Measurements from ENCODE around the gene PSAP. TPM values are rescaled to one million over a fixed set of nuclear protein-coding genes. Genes with fewer than 3 reads are reported as not detected.
A peak's percentile ranks its signal among the peaks of the same experiment; 100 is the strongest.

PSAP gene
- total RNA-seq, 2 experiments from 2014 or later: 191 to 206 TPM

DNA sequence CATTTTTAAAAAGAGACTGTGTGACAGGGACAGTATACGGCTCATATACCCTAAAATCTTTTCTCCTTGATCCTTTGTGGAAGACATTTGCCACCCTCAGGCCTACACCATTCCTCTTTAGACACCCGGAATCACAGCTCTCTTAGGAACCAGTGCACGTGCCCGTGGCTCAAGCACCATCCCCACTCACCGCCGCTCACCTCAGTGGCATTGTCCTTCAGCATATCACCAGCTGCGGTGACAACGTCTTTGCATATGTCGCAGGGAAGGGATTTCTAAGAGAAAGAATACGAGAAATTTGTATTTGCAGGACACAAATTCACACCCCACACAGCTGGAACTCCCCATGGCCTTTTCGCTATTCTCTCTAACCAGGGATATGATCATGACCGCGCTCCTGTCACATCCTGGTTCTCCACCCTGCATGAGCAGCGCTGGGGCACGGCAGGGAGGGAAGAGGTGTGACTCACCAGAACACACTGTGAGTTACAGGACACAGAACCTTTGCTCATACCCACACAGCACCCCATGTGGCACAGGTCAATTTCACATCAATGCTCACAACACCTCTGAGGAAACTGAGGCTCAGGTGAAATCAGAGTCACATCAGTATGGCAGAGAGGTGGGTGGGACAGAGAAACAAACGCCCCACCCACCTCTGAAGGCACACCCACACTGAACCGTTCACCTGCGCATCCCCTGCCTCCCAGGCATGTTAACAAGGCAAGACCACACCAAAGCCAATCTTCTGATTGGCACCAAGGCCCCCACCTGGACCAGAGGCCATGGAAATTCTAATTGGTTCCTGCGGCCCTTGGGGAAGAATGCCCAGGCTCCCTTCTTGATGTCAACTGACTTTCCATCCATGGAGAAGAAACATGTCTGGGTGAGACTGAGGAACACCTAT lies 19.2 kb downstream of the PSAP start:
- POLR2A ChIA-PET: no interaction called here
- no peak overlapping the region for H3K4me3 Mint-ChIP-seq
- H3K4me1 Mint-ChIP-seq (ENCODE audit: low read depth): peaks cover 16% of the 10 kb centered on the region
- no peak for ATAC-seq (ENCODE audit: poor library complexity)
- Histone ChIP-seq H3K27ac (ENCODE audit: low read depth in 1 of 2, low read length in 2 of 2) (no peak overlapping the region), H3K27me3 (ENCODE audit: control insufficient read depth in 1 of 2, insufficient read depth in 2 of 2, low read length in 2 of 2) (no peaks in the 10 kb centered on the region), H3K4me1 (ENCODE audit: insufficient read depth, low read length) (peaks cover 19% of the 10 kb centered on the region), H3K9me3 (ENCODE audit: control insufficient read depth in 1 of 2, insufficient read depth in 1 of 2, low read length in 2 of 2) (peaks cover 0 to 3% of the 10 kb centered on the region in 2 experiments), H3K4me3 (ENCODE audit: low read length) (no peak overlapping the region), H3K36me3 (ENCODE audit: insufficient read depth, low read length) (peaks cover 63% of the 10 kb centered on the region)
- intact Hi-C loops (cut with DNase I, micrococcal nuclease): no loop called here
- no peaks in the 10 kb centered on the region for H3K27me3 Mint-ChIP-seq
- TF ChIP-seq, protein P1, sequence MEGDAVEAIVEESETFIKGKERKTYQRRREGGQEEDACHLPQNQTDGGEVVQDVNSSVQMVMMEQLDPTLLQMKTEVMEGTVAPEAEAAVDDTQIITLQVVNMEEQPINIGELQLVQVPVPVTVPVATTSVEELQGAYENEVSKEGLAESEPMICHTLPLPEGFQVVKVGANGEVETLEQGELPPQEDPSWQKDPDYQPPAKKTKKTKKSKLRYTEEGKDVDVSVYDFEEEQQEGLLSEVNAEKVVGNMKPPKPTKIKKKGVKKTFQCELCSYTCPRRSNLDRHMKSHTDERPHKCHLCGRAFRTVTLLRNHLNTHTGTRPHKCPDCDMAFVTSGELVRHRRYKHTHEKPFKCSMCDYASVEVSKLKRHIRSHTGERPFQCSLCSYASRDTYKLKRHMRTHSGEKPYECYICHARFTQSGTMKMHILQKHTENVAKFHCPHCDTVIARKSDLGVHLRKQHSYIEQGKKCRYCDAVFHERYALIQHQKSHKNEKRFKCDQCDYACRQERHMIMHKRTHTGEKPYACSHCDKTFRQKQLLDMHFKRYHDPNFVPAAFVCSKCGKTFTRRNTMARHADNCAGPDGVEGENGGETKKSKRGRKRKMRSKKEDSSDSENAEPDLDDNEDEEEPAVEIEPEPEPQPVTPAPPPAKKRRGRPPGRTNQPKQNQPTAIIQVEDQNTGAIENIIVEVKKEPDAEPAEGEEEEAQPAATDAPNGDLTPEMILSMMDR (IDR thresholded peaks at IDR 0.05): no peak
- H3K27ac Mint-ChIP-seq: no peak overlapping the region
- no peaks in the 10 kb centered on the region for H3K9me3 Mint-ChIP-seq
- H3K36me3 Mint-ChIP-seq (ENCODE audit: low read depth): peaks cover 59% of the 10 kb centered on the region
- CTCF ChIA-PET: no interaction called here
- DNase-seq: peak in 2 of 14 experiments; percentile 29 to 56

- intact Hi-C loops (cut with DNase I, micrococcal nuclease): no loop called here
- no peak overlapping the region for H3K27ac ChIP-seq (ENCODE audit: low read depth in 1 of 2, low read length in 2 of 2)
- H3K9me3 Mint-ChIP-seq: no peaks in the 10 kb centered on the region
- H3K27me3 ChIP-seq (ENCODE audit: control insufficient read depth in 1 of 2, insufficient read depth in 2 of 2, low read length in 2 of 2): no peaks in the 10 kb centered on the region
- peaks cover 10% of the 10 kb centered on the region for H3K4me1 ChIP-seq (ENCODE audit: insufficient read depth, low read length)
- no peak overlapping the region for H3K27ac Mint-ChIP-seq
- peaks cover 5% of the 10 kb centered on the region for H3K4me1 Mint-ChIP-seq (ENCODE audit: low read depth)
- CTCF ChIA-PET: no interaction called here
- peaks cover 0 to 3% of the 10 kb centered on the region in 2 experiments for H3K9me3 ChIP-seq (ENCODE audit: control insufficient read depth in 1 of 2, insufficient read depth in 1 of 2, low read length in 2 of 2)
- H3K36me3 Mint-ChIP-seq (ENCODE audit: low read depth): peaks cover 70% of the 10 kb centered on the region
- H3K27me3 Mint-ChIP-seq: no peaks in the 10 kb centered on the region
- ATAC-seq (ENCODE audit: poor library complexity) (no peak), DNase-seq (no peak)
- TF ChIP-seq, protein P1 (IDR thresholded peaks at IDR 0.05): no peak
- no peak overlapping the region for H3K4me3 Mint-ChIP-seq
- POLR2A ChIA-PET: no interaction called here
- no peak overlapping the region for H3K4me3 ChIP-seq (ENCODE audit: low read length)
- H3K36me3 ChIP-seq (ENCODE audit: insufficient read depth, low read length): peaks cover 70% of the 10 kb centered on the region
Measured at GRCh38 chr10:71830726-71831125, 20.3 kb downstream of the PSAP start.

DNA sequence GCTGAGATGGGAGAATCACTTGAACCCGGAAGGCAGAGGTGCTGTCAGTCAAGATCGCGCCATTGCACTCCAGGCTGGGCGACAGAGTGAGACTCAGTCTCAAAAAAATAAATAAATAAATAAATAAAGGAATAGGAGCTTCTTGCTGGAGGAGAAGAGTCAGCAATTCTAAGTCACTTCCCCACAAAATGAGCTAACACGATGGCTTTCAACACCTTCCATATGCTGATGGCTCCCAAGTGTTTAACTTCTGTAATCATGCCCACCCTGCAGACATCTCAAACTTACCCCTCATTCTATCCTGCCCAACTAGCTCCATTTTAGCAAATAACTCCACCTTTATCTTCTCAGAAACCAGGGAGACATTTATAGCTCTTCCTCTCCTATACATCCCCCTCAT lies 21.2 kb downstream of the PSAP start:
- no peaks in the 10 kb centered on the region for H3K27me3 Mint-ChIP-seq
- Histone ChIP-seq H3K9me3 (ENCODE audit: control insufficient read depth in 1 of 2, insufficient read depth in 1 of 2, low read length in 2 of 2) (peaks cover 0 to 3% of the 10 kb centered on the region in 2 experiments), H3K4me1 (ENCODE audit: insufficient read depth, low read length) (peaks cover 10% of the 10 kb centered on the region), H3K4me3 (ENCODE audit: low read length) (no peak overlapping the region), H3K27ac (ENCODE audit: low read depth in 1 of 2, low read length in 2 of 2) (no peak overlapping the region), H3K36me3 (ENCODE audit: insufficient read depth, low read length) (peaks cover 78% of the 10 kb centered on the region), H3K27me3 (ENCODE audit: control insufficient read depth in 1 of 2, insufficient read depth in 2 of 2, low read length in 2 of 2) (no peaks in the 10 kb centered on the region)
- no peaks in the 10 kb centered on the region for H3K9me3 Mint-ChIP-seq
- ATAC-seq (ENCODE audit: poor library complexity) (no peak), DNase-seq (no peak)
- H3K4me1 Mint-ChIP-seq (ENCODE audit: low read depth): peaks cover 3% of the 10 kb centered on the region
- peaks cover 78% of the 10 kb centered on the region for H3K36me3 Mint-ChIP-seq (ENCODE audit: low read depth)
- no peak overlapping the region for H3K27ac Mint-ChIP-seq
- POLR2A ChIA-PET: no interaction called here
- TF ChIP-seq, protein P1 (IDR thresholded peaks at IDR 0.05): no peak
- intact Hi-C loops (cut with DNase I, micrococcal nuclease): no loop called here
- CTCF ChIA-PET: no interaction called here
- H3K4me3 Mint-ChIP-seq: no peak overlapping the region

All from CD4-positive, alpha-beta T cell (primary cell).